Astrocyte (in vitro differentiated cells and primary cell): ENCODE measurements around the gene ST6GALNAC3. TPM values are rescaled to one million over a fixed set of nuclear protein-coding genes. Genes with fewer than 3 reads are reported as not detected.

Experiments used
- DNase-seq: peaks from one replicate; pipeline ENCODE4 v3.0.0-alpha.2; 2010; ENCODE audit warnings: low read depth
- FAIRE-seq: peaks from 2 replicates; lab custom pipeline; 2011; peaks lifted over from hg19 to GRCh38; lab: Jason Lieb, UNC
- H2AFZ ChIP-seq: 2 replicates; pipeline ENCODE4 v1.6.0; 2012; ENCODE audit warnings: low read depth, low read length, inconsistent platforms
- H3K27ac ChIP-seq: 2 replicates; pipeline ENCODE4 v1.5.1; 2011; ENCODE audit warnings: low read depth, low read length, inconsistent platforms
- H3K27me3 ChIP-seq: 2 replicates; pipeline ENCODE4 v1.6.0; 2011; ENCODE audit warnings: low read length, inconsistent platforms; ENCODE audit not compliant: insufficient read depth
- H3K36me3 ChIP-seq: 2 replicates; pipeline ENCODE4 v1.5.1; 2011; ENCODE audit warnings: low read length, inconsistent platforms; ENCODE audit not compliant: insufficient read depth
- H3K4me1 ChIP-seq: 2 replicates; pipeline ENCODE4 v1.5.1; 2011; ENCODE audit warnings: low read length, inconsistent platforms; ENCODE audit not compliant: insufficient read depth
- H3K4me2 ChIP-seq: 2 replicates; pipeline ENCODE4 v1.6.0; 2012; ENCODE audit warnings: low read length, inconsistent platforms
- H3K4me3 ChIP-seq: 2 replicates; pipeline ENCODE4 v1.5.1; 2011; ENCODE audit warnings: low read depth, mild to moderate bottlenecking, low read length, inconsistent platforms; ENCODE audit not compliant: insufficient read depth
- H3K79me2 ChIP-seq: 2 replicates; pipeline ENCODE4 v1.6.0; 2012; ENCODE audit warnings: mild to moderate bottlenecking, low read length, inconsistent platforms; ENCODE audit not compliant: insufficient read depth
- H3K9ac ChIP-seq: 2 replicates; pipeline ENCODE4 v1.6.0; 2012; ENCODE audit warnings: mild to moderate bottlenecking, low read length, inconsistent platforms
- H3K9me3 ChIP-seq: 2 replicates; pipeline ENCODE4 v1.5.1; 2012; ENCODE audit warnings: low read depth, mild to moderate bottlenecking, low read length, inconsistent platforms; ENCODE audit not compliant: insufficient read depth
- H4K20me1 ChIP-seq: 2 replicates; pipeline ENCODE4 v1.6.0; 2012; ENCODE audit warnings: low read length, inconsistent platforms; ENCODE audit not compliant: insufficient read depth
- H3K27ac Mint-ChIP-seq: one replicate; pipeline ENCODE4 v1.8.0; 2021; ENCODE audit warnings: mild to moderate bottlenecking, mixed read lengths; ENCODE audit not compliant: unreplicated experiment
- H3K27me3 Mint-ChIP-seq: one replicate; pipeline ENCODE4 v1.8.0; 2021; ENCODE audit warnings: low read depth, mixed read lengths; ENCODE audit not compliant: unreplicated experiment
- H3K36me3 Mint-ChIP-seq: one replicate; pipeline ENCODE4 v1.8.0; 2021; ENCODE audit warnings: low read depth, mixed read lengths; ENCODE audit not compliant: unreplicated experiment
- H3K4me1 Mint-ChIP-seq: one replicate; pipeline ENCODE4 v1.8.0; 2021; ENCODE audit warnings: low read depth, mixed read lengths; ENCODE audit not compliant: unreplicated experiment
- H3K4me3 Mint-ChIP-seq: one replicate; pipeline ENCODE4 v1.8.0; 2021; ENCODE audit warnings: mild to moderate bottlenecking, moderate library complexity, mixed read lengths; ENCODE audit not compliant: unreplicated experiment
- H3K9me3 Mint-ChIP-seq: one replicate; pipeline ENCODE4 v1.8.0; 2021; ENCODE audit warnings: mild to moderate bottlenecking, mixed read lengths; ENCODE audit not compliant: unreplicated experiment
- EZH2 ChIP-seq: IDR thresholded peaks from 2 replicates; pipeline ENCODE4 v1.6.1; 2012; ENCODE audit warnings: mild to moderate bottlenecking, low read length, inconsistent platforms; ENCODE audit not compliant: insufficient read depth
- total RNA-seq: library from RNA; stranded (reverse); gene quantifications from 2 replicates; pipeline ENCODE4 v1.2.1, GENCODE V29; 2021
- TF ChIP-seq, protein P1 (sequence below): IDR thresholded peaks from 2 replicates; pipeline ENCODE4 v1.5.1; 2011; ENCODE audit warnings: low read depth, mild to moderate bottlenecking, inconsistent platforms, low read length, moderate library complexity; ENCODE audit not compliant: insufficient read depth

ST6GALNAC3 gene
- total RNA-seq, 1 donor from 2014 or later = 3.2 TPM

DNA sequence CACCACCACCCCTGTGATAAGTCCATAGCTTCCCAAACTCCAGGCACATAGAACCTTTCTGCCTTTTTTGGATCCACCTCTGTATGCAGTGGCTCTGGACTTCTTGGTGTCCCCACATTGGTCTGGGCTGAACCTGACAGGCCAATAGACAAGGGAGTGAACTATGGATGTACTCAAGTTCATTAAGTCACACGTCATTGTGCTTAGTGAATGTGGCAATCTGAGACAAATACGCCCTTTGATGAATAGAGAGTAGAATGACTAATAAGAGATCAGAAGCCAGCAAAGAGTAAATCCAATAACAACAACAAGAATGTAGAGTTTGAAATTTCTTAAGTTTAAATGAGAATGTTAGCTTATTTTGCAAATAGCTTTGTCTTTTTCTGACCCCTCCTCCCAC lies 114.8 kb downstream of the ST6GALNAC3 start:
- FAIRE-seq (no peak), DNase-seq (no peak)
- Mint-ChIP-seq H3K9me3 (peaks cover 2% of the 10 kb centered on the region), H3K27ac (no peak overlapping the region), H3K27me3 (no peaks in the 10 kb centered on the region), H3K4me1 (no peaks in the 10 kb centered on the region), H3K4me3 (no peak overlapping the region), H3K36me3 (no peaks in the 10 kb centered on the region)
- no peaks in the 10 kb centered on the region for H3K27me3 ChIP-seq
- H3K4me1 ChIP-seq = no peaks in the 10 kb centered on the region
- no peak overlapping the region for H3K4me2 ChIP-seq
- H3K9me3 ChIP-seq = no peaks in the 10 kb centered on the region
- no peaks in the 10 kb centered on the region for H3K79me2 ChIP-seq
- H3K27ac ChIP-seq = no peak overlapping the region
- H3K9ac ChIP-seq = no peak overlapping the region
- H4K20me1 ChIP-seq = no peaks in the 10 kb centered on the region
- H3K36me3 ChIP-seq = no peaks in the 10 kb centered on the region
- TF ChIP-seq EZH2 = no peak
- TF ChIP-seq, protein P1, sequence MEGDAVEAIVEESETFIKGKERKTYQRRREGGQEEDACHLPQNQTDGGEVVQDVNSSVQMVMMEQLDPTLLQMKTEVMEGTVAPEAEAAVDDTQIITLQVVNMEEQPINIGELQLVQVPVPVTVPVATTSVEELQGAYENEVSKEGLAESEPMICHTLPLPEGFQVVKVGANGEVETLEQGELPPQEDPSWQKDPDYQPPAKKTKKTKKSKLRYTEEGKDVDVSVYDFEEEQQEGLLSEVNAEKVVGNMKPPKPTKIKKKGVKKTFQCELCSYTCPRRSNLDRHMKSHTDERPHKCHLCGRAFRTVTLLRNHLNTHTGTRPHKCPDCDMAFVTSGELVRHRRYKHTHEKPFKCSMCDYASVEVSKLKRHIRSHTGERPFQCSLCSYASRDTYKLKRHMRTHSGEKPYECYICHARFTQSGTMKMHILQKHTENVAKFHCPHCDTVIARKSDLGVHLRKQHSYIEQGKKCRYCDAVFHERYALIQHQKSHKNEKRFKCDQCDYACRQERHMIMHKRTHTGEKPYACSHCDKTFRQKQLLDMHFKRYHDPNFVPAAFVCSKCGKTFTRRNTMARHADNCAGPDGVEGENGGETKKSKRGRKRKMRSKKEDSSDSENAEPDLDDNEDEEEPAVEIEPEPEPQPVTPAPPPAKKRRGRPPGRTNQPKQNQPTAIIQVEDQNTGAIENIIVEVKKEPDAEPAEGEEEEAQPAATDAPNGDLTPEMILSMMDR = no peak
- H3K4me3 ChIP-seq = no peak overlapping the region
- no peak overlapping the region for H2AFZ ChIP-seq

DNA sequence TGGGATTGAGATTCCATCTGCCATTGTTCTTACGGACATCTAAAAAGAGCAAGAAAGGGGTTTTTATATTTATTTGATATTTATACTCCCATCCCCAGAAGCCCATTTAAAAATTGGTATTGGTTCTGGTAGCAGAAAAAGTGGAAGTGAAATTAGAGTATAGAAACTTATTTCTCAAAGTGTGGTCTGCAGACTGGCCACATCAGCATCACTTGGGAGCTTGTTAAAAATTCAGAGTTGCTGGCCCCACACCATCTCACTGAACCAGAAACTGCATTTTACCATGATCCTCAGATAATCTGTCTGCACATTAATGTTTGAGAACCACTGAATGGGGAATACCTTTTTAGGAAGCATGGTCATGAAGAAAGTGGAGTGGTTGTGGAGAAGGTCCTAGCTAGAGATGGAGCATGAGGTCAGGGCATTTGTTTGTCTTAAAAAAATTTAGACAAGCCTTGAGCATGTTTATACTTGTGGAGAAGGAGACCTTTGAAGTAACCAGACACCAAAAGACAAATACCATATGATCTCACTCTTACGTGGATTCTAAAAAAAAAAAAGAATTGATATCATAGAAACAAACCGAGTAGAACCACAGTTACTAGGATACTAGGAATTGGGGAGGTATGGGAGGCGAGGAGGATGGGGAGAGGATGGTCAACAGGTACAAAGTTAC lies 116.3 kb downstream of the ST6GALNAC3 start:
- no peak for TF ChIP-seq EZH2
- TF ChIP-seq, protein P1 = no peak
- Mint-ChIP-seq H3K27ac (no peak overlapping the region), H3K4me3 (no peak overlapping the region), H3K4me1 (no peaks in the 10 kb centered on the region), H3K9me3 (peaks cover 2% of the 10 kb centered on the region), H3K27me3 (no peaks in the 10 kb centered on the region), H3K36me3 (no peaks in the 10 kb centered on the region)
- Histone ChIP-seq H2AFZ (no peak overlapping the region), H3K79me2 (no peaks in the 10 kb centered on the region), H4K20me1 (no peaks in the 10 kb centered on the region), H3K9me3 (no peaks in the 10 kb centered on the region), H3K4me2 (no peak overlapping the region), H3K4me3 (no peak overlapping the region), H3K4me1 (no peaks in the 10 kb centered on the region), H3K36me3 (no peaks in the 10 kb centered on the region), H3K9ac (no peak overlapping the region), H3K27ac (no peak overlapping the region), H3K27me3 (no peaks in the 10 kb centered on the region)
- DNase-seq = no peak
- no peak for FAIRE-seq

DNA sequence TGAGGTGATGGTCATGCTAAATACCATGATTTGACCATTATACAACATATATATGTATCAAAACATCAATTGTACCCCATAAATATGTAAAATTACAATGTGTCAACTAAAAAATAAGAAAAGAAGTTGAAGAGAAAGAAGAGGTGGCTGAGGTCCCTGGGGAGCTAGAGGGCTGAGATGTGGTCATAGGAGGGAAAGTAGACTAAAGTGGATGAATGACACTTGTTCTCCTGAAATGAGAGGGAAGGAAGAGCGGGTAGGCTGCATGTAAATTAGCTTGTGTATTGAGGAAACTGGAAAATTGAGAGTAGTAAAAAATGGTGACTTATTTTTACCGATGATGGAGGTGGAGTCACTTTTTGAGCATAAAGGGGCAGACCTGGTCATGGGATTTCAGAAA lies 117.0 kb downstream of the ST6GALNAC3 start:
- H3K79me2 ChIP-seq = no peaks in the 10 kb centered on the region
- H3K27ac ChIP-seq = no peak overlapping the region
- no peak overlapping the region for H3K27ac Mint-ChIP-seq
- H3K27me3 ChIP-seq = no peaks in the 10 kb centered on the region
- no peak overlapping the region for H3K4me3 ChIP-seq
- no peak for TF ChIP-seq EZH2
- TF ChIP-seq, protein P1 = no peak
- H4K20me1 ChIP-seq = no peaks in the 10 kb centered on the region
- FAIRE-seq (no peak), DNase-seq (no peak)
- no peak overlapping the region for H2AFZ ChIP-seq
- H3K9me3 ChIP-seq = no peaks in the 10 kb centered on the region
- H3K36me3 Mint-ChIP-seq = no peaks in the 10 kb centered on the region
- H3K4me1 ChIP-seq = no peaks in the 10 kb centered on the region
- H3K9me3 Mint-ChIP-seq = peaks cover 2% of the 10 kb centered on the region
- no peak overlapping the region for H3K4me3 Mint-ChIP-seq
- no peaks in the 10 kb centered on the region for H3K4me1 Mint-ChIP-seq
- H3K4me2 ChIP-seq = no peak overlapping the region
- no peaks in the 10 kb centered on the region for H3K27me3 Mint-ChIP-seq
- no peak overlapping the region for H3K9ac ChIP-seq
- no peaks in the 10 kb centered on the region for H3K36me3 ChIP-seq
